GM18511 (cell line): ENCODE data around the gene WNT4.

Source experiments
- ATAC-seq: cut with Tn5 transposase; IDR thresholded peaks from one replicate; pipeline ENCODE4 v1.9.1; 2021; ENCODE audit warnings: mild to moderate bottlenecking, moderate library complexity; ENCODE audit not compliant: unreplicated experiment

WNT4 gene

DNA sequence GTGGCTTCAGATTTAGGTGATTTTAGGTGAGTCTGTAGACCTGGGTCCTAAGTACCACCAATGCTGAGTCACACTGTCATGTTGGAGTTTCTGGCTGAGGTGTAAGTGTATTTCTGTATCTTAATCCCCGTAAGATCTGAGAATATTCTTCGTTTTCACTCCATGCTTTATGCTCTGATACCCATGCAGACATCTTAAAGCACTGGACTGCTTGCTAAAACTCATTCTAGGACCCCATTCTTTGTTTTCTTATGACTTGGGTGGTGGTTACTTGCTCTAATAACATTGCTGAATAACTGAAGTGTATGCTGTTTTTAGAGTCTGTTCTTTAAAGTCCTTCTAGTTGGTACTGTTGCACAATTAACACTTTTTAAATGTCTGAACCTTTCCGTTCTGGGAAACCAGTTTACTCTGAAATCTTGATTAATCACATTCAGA is 53.7 kb downstream of the WNT4 start:
- no peak for ATAC-seq

DNA sequence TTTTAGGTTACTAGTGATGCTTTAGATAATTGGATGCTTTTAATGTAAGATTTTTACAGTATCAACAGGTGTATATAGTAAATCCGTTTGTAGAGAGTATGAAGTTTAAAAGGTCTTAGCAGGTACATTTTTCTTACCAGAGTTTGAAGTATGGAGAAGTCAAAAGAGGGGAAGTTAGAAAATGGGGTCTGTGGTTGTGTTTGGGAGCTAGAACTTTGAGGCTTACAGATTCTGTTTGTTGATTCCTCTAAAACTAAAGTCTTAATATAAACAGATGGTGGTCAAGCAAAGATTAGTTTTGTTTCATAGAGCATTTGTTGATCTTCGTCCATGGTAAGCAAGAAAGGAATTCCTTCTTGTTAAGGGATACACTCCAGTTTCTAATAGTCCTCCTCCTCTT is 54.6 kb downstream of the WNT4 start:
- no peak for ATAC-seq

DNA sequence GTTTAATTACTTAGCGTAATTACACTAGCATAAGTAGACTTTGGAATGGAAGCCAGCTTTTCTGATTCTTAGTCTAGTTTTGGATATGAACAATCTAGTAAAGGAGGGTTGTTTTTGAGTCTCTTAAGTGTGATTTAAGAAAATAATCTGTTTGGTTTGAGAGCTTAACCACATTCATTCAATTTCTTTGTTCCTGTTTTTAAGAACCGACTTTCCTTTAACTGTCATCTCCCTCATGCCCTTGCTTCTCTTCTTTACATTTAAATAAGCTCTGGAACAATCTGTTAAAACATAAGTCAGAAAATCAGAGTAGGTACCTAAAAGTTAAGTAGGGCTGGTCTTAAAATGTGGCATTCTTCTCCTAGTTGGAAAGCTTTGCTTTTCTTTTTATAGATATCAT is 62.7 kb downstream of the WNT4 start:
- ATAC-seq, result no peak

GRCh38 chr1:22078133-22078532 is 64.8 kb downstream of the WNT4 start:
- ATAC-seq, result no peak

GRCh38 chr1:22077728-22078127 is 65.2 kb downstream of the WNT4 start:
- no peak for ATAC-seq

- no peak for ATAC-seq
These were observed 66.6 kb downstream of the WNT4 start for GRCh38 chr1:22076346-22076745.

DNA sequence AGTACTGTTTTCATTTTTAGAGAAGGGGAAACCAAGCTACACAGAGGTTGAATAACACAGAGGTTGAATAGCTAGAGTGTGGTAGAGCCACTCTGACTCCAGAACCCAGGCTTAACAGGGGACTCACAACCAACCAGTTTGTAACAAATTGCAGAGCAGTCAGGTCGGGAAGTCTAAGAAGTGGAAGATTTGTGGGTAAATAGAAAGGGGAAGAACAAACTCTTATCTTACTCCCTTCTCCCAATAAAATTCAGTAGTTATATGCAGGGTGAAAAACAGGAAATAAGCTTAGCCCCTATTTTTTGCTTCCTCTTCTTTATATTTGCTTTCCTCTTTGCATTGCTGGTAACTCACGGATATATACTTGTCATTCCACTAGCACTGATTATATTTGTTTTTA is 67.2 kb downstream of the WNT4 start:
- no peak for ATAC-seq

- ATAC-seq, result no peak
These were observed 68.1 kb downstream of the WNT4 start for GRCh38 chr1:22074803-22075202.

GRCh38 chr1:22071511-22071910 is 71.4 kb downstream of the WNT4 start:
- no peak for ATAC-seq
